ENCODE results near the gene PSMD14.

Gene PSMD14

DNA sequence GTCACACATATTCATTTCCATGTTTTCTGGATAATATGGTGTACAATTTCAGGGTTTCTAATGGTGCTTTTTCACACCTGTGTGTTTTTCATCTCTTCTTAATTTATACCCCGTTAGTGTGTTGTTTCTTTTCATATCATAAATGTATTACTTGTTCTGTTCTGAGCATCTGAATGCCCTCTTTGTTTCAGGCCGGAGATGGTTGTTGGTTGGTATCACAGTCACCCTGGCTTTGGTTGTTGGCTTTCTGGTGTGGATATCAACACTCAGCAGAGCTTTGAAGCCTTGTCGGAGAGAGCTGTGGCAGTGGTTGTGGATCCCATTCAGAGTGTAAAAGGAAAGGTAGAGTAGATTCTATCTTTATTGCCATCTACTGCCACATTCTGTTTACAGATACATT is 62.8 kb downstream of the PSMD14 start:
- no peak overlapping the region for H3K4me3 ChIP-seq (replicated peaks in 1 of 2; ENCODE audit: low read depth in 2 of 2, low read length in 2 of 2)
- TF ChIP-seq, protein P1, sequence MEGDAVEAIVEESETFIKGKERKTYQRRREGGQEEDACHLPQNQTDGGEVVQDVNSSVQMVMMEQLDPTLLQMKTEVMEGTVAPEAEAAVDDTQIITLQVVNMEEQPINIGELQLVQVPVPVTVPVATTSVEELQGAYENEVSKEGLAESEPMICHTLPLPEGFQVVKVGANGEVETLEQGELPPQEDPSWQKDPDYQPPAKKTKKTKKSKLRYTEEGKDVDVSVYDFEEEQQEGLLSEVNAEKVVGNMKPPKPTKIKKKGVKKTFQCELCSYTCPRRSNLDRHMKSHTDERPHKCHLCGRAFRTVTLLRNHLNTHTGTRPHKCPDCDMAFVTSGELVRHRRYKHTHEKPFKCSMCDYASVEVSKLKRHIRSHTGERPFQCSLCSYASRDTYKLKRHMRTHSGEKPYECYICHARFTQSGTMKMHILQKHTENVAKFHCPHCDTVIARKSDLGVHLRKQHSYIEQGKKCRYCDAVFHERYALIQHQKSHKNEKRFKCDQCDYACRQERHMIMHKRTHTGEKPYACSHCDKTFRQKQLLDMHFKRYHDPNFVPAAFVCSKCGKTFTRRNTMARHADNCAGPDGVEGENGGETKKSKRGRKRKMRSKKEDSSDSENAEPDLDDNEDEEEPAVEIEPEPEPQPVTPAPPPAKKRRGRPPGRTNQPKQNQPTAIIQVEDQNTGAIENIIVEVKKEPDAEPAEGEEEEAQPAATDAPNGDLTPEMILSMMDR (IDR thresholded peaks at IDR 0.05; ENCODE audit: low read depth, low read length): no peak
- DNase-seq (ENCODE audit: low read depth in 2 of 2): no peak

DNA sequence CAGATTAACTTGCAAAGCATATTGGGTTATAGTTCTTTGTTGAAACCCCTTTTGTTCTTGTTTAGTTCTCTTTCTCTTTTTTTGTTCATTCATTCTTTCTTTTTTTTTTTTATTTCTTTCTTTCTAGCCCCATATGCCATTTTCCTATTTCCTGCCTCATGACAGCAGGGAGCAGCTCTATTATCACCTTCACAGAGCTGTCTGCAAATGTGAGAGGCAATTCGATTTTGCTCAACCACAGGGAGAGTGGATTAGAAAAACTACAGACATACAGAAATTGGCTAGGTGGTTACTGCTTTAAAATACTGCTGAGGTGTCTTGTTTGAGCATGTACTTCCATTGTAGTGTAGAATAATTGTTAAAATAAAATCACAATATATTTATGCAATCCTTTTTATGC is 63.6 kb downstream of the PSMD14 start:
- no peak for DNase-seq (ENCODE audit: low read depth in 2 of 2)
- TF ChIP-seq, protein P1 (IDR thresholded peaks at IDR 0.05; ENCODE audit: low read depth, low read length): no peak
- no peak overlapping the region for H3K4me3 ChIP-seq (replicated peaks in 1 of 2; ENCODE audit: low read depth in 2 of 2, low read length in 2 of 2)

DNA sequence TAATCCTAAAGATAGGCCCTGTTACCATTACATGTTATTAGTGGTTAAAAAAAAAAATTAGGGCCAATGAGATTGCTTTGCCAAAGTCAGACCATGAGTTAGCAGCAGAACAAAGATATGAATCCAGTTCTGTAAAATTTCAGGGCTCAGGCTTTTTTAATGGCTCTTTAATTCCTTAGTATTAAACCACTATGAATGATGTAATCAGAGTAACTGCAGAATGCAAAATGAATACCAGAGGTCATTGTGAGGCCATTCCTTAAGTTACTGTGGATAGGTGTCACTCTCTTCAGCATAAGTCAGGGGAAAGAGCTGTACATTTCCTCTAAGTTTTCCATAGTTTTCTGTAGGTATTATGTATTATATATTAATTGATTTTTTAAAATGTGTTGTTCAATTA is 65.7 kb downstream of the PSMD14 start:
- TF ChIP-seq, protein P1 (IDR thresholded peaks at IDR 0.05; ENCODE audit: low read depth, low read length): no peak
- DNase-seq (ENCODE audit: low read depth in 2 of 2): peak; percentile 10 to 39
- H3K4me3 ChIP-seq (replicated peaks in 1 of 2; ENCODE audit: low read depth in 2 of 2, low read length in 2 of 2): no peak overlapping the region

DNA sequence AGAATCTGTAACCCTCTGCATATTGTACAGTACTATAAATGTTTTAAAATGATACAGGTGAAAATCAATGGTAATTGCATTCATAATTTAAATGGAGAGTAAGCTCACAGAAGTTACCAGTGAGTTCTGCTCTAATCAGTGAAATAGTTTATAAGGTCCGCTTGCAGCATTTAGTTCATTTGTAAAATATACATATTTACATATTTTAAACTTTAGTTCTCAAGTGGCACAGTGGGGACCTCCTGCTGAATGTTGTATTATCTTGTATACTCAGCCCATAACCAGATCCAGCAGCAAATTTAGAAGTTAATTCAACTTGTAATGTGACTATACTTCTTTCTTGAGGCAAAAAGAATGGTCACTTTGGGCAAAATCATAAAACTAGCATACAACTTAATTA is 66.2 kb downstream of the PSMD14 start:
- H3K4me3 ChIP-seq (replicated peaks in 1 of 2; ENCODE audit: low read depth in 2 of 2, low read length in 2 of 2): no peak overlapping the region
- no peak for DNase-seq (ENCODE audit: low read depth in 2 of 2)
- TF ChIP-seq, protein P1 (IDR thresholded peaks at IDR 0.05; ENCODE audit: low read depth, low read length): no peak

DNA sequence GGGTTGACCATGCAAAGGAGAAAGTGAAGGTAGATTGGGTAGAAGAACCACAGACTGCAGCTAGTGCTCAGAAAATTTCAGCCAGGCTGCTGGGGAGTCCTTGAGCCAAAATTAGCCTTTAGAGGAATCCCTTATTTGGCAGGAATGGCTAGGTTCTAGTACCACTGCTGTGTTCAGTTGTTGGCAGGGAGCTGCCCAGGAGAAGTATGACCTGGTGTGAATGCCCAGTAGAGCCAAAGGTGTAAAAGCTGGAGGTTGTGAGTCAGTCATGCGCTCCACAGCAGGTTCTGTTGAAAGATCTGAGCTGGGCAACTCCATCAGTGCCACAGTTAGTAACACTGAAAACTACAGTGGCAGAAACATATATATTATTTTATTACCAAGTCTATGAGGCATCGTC is 71.5 kb downstream of the PSMD14 start:
- H3K4me3 ChIP-seq (replicated peaks in 1 of 2; ENCODE audit: low read depth in 2 of 2, low read length in 2 of 2): no peak overlapping the region
- no peak for DNase-seq (ENCODE audit: low read depth in 2 of 2)
- TF ChIP-seq, protein P1 (IDR thresholded peaks at IDR 0.05; ENCODE audit: low read depth, low read length): no peak

DNA sequence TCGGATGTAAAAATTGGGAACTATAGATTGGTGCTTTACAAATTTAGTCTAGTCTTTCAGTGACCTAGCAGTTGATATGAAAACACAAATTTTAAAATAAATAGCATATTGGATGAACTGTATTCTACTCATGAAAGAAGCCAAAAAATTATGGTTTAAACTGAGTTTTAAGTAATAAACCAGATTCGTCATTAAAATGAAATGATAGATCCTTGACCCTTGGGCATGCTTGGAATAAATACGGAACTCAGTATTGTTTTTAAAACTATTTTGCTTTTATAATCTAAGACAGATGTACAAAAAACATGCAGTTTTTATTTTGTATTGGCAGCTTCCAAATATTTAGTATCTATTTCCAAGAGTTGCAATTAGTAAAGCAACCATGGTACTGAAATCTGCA is 73.3 kb downstream of the PSMD14 start:
- TF ChIP-seq, protein P1 (IDR thresholded peaks at IDR 0.05; ENCODE audit: low read depth, low read length): no peak
- DNase-seq (ENCODE audit: low read depth in 2 of 2): no peak
- H3K4me3 ChIP-seq (replicated peaks in 1 of 2; ENCODE audit: low read depth in 2 of 2, low read length in 2 of 2): no peak overlapping the region

DNA sequence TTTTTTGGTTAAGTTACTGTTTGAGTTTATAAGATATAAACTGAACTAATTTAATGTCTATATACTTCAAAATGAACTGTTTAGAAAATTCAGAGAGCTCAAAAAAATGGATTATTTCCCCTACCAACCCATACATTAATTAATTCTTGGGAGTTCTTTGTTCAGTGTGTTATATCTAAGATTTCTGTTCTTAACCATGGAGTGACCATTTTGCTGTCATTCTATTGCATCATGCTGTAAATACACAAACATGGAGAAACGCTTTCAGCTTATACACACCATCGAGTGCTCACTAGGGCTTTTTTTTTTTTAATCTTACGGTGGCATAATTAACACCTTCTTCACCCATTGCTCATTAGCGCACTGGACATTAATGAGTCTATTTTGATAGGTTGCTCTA is 74.5 kb downstream of the PSMD14 start:
- H3K4me3 ChIP-seq (replicated peaks in 1 of 2; ENCODE audit: low read depth in 2 of 2, low read length in 2 of 2): no peak overlapping the region
- TF ChIP-seq, protein P1 (IDR thresholded peaks at IDR 0.05; ENCODE audit: low read depth, low read length): no peak
- DNase-seq (ENCODE audit: low read depth in 2 of 2): no peak
